AG09319 (cell line): ENCODE data around the gene SPTBN5.

Experiments
- DNase-seq: peaks from one replicate; pipeline ENCODE4 v3.0.0-alpha.2; 2010; ENCODE audit warnings: low read depth; ENCODE audit errors: extremely low read depth
- TF ChIP-seq, protein P1 (sequence below): IDR thresholded peaks from 2 replicates; pipeline ENCODE4 v1.5.1; 2011; ENCODE audit warnings: low read depth, mild to moderate bottlenecking, inconsistent platforms, low read length, moderate library complexity

The SPTBN5 gene

DNA sequence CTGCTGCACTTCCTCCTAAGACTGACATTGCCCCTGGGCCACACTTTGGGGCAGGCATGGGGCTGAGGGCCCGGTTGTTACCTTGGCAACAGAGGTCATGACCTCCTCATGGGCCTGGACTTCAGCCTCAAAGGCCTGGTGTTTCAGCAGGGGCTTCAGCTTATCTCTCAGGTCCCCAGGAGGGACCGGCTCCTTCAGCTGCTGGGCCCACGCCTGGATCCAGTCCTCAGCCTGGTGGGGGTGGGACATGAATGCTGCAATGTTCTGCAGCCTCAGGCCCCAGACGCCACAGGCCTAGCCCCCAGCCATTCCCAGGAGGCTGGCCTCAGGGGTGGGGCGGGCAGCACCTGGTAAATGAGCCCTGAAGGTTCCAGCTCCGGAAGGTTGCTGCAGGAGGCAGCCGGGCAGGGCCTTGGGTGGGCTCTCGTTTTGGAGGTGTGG is 27.6 kb downstream of the SPTBN5 start:
- no peak for DNase-seq
- TF ChIP-seq, protein P1, sequence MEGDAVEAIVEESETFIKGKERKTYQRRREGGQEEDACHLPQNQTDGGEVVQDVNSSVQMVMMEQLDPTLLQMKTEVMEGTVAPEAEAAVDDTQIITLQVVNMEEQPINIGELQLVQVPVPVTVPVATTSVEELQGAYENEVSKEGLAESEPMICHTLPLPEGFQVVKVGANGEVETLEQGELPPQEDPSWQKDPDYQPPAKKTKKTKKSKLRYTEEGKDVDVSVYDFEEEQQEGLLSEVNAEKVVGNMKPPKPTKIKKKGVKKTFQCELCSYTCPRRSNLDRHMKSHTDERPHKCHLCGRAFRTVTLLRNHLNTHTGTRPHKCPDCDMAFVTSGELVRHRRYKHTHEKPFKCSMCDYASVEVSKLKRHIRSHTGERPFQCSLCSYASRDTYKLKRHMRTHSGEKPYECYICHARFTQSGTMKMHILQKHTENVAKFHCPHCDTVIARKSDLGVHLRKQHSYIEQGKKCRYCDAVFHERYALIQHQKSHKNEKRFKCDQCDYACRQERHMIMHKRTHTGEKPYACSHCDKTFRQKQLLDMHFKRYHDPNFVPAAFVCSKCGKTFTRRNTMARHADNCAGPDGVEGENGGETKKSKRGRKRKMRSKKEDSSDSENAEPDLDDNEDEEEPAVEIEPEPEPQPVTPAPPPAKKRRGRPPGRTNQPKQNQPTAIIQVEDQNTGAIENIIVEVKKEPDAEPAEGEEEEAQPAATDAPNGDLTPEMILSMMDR, result no peak

GRCh38 chr15:41865490-41866055 is 28.3 kb downstream of the SPTBN5 start:
- DNase-seq, result no peak
- TF ChIP-seq, protein P1, result no peak

- TF ChIP-seq, protein P1, result no peak
- DNase-seq, result no peak
These were observed 31.2 kb downstream of the SPTBN5 start for GRCh38 chr15:41862515-41863116.

GRCh38 chr15:41861736-41862356 is 32.0 kb downstream of the SPTBN5 start:
- TF ChIP-seq, protein P1, result no peak
- DNase-seq, result no peak

DNA sequence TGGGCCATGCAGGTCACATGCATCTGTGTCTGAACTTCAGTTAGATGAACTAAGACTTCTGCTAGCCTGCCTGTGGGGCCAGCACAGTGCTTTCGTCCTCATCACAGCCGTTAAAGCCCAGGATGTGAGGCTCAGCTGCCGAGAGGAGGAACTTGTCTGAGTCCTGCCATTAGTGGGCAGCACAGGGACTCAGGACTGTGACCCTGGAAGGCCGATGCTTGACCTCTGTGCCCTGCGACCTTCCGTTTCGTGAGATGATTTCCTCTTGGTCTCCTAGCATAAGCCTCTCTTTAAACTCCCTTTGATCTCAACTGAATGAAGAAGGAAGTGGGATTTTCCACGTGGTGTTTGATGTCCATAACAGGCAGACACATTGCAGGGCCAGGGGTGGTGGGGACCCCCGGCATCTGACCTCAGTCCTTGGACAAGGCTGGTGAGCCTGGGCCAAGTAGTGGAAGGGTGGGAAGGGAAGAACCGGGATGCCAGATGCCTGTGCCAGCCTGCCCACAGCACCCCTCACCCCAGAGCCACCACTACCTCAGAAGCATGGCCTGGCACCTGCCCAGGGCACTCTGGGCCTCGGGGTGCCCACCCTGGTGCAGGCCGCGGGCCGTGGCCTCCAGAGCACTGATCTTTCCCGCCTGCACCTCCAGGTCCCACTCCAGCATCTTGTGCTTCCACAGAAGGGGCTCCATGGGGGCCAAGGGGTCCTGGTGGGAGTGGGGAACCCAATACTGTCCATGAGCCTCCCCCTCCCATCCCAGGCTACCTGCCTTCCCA is 33.6 kb downstream of the SPTBN5 start:
- DNase-seq, result no peak
- TF ChIP-seq, protein P1, result no peak; the same call in 1 of the 2 replicates

- no peak for DNase-seq
- TF ChIP-seq, protein P1, result no peak
These were observed 35.1 kb downstream of the SPTBN5 start for GRCh38 chr15:41858756-41859155.

DNA sequence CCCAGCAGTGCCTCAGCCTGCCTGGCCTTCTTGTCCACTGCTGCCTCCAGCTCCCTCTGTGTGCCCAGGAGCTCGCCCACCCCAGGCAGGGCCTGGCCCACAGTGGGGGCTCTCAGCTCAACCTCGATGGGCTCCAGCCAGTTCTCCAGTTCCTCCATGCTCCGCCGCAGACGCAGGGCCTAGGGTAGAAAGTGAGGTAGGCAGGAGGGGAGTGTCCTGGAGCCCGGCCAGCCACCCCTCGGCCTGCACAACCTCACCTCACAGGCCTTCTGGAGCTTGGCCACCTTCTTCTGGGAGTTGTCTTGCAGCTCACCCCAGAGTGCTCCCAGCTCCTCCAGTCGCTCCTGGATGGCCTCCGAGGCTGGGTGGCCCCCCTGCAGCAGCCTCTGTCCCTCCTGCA is 36.5 kb downstream of the SPTBN5 start:
- TF ChIP-seq, protein P1, result no peak
- DNase-seq, result no peak
